ENCODE results near the gene DOCK11.

DOCK11 gene

DNA sequence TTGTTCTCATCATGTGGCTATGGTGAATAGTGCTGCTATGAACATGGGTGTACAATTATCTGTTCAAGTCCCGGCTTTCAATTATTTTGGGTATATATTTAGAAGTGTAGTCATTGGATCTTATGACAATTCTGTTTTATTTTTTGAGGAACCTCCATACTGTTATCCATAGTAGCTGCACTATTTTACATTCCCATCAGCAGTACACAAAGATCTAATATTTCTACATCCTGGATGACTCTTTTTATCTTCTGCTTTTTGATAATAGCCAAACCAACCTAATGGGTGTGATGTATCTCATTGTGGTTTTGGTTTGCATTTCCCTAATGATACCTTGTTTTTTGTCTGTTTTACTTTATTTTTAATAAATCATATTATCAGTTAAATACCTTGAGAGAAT is 218.9 kb downstream of the DOCK11 start:
- TF ChIP-seq POLR2AphosphoS5 (IDR thresholded peaks at IDR 0.05; ENCODE audit: low read depth, low read length) (no peak), FOXP2 (optimal IDR thresholded peaks at IDR 0.05; ENCODE audit: borderline replicate concordance, extremely low read depth, extremely low read length, insufficient read depth) (no peak), TAF1 (IDR thresholded peaks at IDR 0.05; ENCODE audit: borderline replicate concordance, insufficient read depth, low read length) (no peak), SIN3A (IDR thresholded peaks at IDR 0.05; ENCODE audit: borderline replicate concordance, insufficient read depth, low read length) (no peak)
- TF ChIP-seq, protein P1, sequence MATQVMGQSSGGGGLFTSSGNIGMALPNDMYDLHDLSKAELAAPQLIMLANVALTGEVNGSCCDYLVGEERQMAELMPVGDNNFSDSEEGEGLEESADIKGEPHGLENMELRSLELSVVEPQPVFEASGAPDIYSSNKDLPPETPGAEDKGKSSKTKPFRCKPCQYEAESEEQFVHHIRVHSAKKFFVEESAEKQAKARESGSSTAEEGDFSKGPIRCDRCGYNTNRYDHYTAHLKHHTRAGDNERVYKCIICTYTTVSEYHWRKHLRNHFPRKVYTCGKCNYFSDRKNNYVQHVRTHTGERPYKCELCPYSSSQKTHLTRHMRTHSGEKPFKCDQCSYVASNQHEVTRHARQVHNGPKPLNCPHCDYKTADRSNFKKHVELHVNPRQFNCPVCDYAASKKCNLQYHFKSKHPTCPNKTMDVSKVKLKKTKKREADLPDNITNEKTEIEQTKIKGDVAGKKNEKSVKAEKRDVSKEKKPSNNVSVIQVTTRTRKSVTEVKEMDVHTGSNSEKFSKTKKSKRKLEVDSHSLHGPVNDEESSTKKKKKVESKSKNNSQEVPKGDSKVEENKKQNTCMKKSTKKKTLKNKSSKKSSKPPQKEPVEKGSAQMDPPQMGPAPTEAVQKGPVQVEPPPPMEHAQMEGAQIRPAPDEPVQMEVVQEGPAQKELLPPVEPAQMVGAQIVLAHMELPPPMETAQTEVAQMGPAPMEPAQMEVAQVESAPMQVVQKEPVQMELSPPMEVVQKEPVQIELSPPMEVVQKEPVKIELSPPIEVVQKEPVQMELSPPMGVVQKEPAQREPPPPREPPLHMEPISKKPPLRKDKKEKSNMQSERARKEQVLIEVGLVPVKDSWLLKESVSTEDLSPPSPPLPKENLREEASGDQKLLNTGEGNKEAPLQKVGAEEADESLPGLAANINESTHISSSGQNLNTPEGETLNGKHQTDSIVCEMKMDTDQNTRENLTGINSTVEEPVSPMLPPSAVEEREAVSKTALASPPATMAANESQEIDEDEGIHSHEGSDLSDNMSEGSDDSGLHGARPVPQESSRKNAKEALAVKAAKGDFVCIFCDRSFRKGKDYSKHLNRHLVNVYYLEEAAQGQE (IDR thresholded peaks at IDR 0.05; ENCODE audit: insufficient read depth in 1 of 2, low read depth in 2 of 2, low read length in 2 of 2) = no peak

DNA sequence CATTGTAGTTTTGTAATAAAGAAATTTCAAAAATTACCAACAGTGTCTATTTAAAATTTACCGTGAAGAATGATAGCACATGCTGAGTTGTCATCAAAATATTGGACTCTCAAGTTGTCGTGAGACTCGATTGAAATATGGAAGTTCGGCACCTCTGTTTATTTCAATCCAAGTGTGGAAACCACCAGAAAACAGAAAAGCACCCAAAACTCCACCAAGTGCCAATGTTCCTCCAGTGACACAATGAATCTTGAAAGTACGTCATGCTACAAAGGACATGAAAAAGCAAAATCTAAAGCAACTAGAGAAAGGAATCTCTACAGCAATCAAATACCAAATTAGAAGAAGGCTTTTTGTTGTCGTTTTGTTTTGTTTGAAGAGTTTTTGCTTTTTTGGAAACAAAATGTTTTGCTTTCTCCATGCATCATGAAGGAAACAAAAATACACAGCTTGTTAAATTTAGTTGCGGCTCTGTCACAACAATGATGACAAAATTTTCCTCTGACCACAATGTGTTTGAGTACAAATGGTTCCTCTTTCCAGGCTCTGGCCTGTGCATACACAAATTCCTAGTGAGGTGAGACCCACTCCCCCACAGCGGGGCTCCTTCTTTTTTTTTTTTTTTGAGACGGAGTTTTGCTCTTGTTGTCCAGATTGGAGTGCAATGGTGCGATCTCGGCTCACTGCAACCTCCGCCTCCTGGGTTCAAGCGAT is 222.2 kb downstream of the DOCK11 start:
- no peak for TF ChIP-seq POLR2AphosphoS5 (IDR thresholded peaks at IDR 0.05; ENCODE audit: low read depth, low read length)
- TF ChIP-seq, protein P1 (IDR thresholded peaks at IDR 0.05; ENCODE audit: insufficient read depth in 1 of 2, low read depth in 2 of 2, low read length in 2 of 2) = no peak
- TF ChIP-seq TAF1 (IDR thresholded peaks at IDR 0.05; ENCODE audit: borderline replicate concordance, insufficient read depth, low read length) = no peak
- no peak for TF ChIP-seq FOXP2 (optimal IDR thresholded peaks at IDR 0.05; ENCODE audit: borderline replicate concordance, extremely low read depth, extremely low read length, insufficient read depth)
- no peak for TF ChIP-seq SIN3A (IDR thresholded peaks at IDR 0.05; ENCODE audit: borderline replicate concordance, insufficient read depth, low read length)

DNA sequence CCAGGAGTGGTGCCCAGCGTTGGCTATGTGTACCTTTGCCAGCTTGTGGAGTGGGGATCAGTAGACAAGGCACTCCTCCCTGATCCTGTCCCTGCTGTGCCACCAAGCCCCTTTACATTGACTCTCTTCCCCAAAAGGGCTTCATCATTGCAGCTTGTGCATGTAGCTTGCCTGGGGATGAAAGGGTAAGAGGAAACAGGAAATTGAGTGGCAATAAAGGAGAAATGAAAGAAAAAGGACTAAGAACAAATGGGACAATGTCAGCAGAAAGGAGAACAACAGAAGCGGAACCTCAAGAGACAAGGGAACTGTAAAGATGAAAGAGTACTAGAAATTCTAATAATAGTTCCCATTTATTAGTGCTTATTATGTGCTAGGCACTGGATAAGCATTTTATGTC is 223.1 kb downstream of the DOCK11 start:
- no peak for TF ChIP-seq TAF1 (IDR thresholded peaks at IDR 0.05; ENCODE audit: borderline replicate concordance, insufficient read depth, low read length)
- no peak for TF ChIP-seq SIN3A (IDR thresholded peaks at IDR 0.05; ENCODE audit: borderline replicate concordance, insufficient read depth, low read length)
- TF ChIP-seq, protein P1 (IDR thresholded peaks at IDR 0.05; ENCODE audit: insufficient read depth in 1 of 2, low read depth in 2 of 2, low read length in 2 of 2) = no peak
- TF ChIP-seq FOXP2 (optimal IDR thresholded peaks at IDR 0.05; ENCODE audit: borderline replicate concordance, extremely low read depth, extremely low read length, insufficient read depth) = no peak
- no peak for TF ChIP-seq POLR2AphosphoS5 (IDR thresholded peaks at IDR 0.05; ENCODE audit: low read depth, low read length)

DNA sequence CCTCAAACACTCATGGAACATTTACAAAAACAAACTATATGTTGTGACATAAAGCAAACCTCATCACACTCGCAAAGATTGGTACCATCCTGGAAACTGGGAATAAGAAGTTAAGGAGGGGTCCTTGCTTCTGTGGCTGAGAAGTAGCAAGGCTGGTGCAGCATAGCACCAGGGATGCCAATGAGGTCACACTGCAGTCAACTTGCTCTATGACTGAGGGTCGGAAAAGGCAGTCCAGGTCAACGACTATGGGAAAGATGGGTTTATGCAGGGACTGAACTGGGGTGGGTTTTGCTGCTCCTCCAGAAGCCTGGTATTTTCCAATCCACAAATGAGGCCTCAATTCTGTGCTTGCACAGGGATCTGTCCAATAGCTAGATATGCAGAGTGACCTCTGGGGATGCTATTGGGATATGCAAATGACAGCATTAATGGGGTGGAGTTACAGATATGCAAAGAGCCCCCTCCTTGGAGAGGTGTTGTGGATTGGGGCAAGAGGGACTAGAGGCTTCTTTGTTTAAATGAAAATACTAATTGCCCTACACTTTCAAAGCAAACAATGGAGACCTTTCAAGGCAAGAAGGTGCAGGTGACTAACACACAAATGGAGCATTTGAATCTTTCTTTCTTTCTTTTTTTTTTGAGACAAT is 224.6 kb downstream of the DOCK11 start:
- TF ChIP-seq FOXP2 (optimal IDR thresholded peaks at IDR 0.05; ENCODE audit: borderline replicate concordance, extremely low read depth, extremely low read length, insufficient read depth) = no peak
- TF ChIP-seq, protein P1 (IDR thresholded peaks at IDR 0.05; ENCODE audit: insufficient read depth in 1 of 2, low read depth in 2 of 2, low read length in 2 of 2) = no peak
- no peak for TF ChIP-seq SIN3A (IDR thresholded peaks at IDR 0.05; ENCODE audit: borderline replicate concordance, insufficient read depth, low read length)
- no peak for TF ChIP-seq POLR2AphosphoS5 (IDR thresholded peaks at IDR 0.05; ENCODE audit: low read depth, low read length)

Measured in PFSK-1 (cell line).